Measurements from ENCODE around the gene FBXW10B.
"Not testable (repeated sequence)": the region's sequence is repeated elsewhere in the genome, so short reads cannot be mapped to it uniquely, and the experiment has no call there.

Gene FBXW10B
- 0.35 to 0.97 (median 0.52) reads per million in 3 donors for total RNA-seq

GRCh38 chr17:15619331-15620058, at the start of gene FBXW10B:
Gene FBXW10B (minus strand): TSS chr17:15619704. CDS start chr17:15619512, 192 bp downstream.
- H3K27me3 ChIP-seq (replicated peaks; ENCODE audit: control insufficient read depth, insufficient read depth, low read length, poor library complexity, severe bottlenecking); DNase-seq; H3K27ac ChIP-seq (ENCODE audit: insufficient read depth, low read length, poor library complexity, severe bottlenecking); H3K9me3 ChIP-seq (ENCODE audit: control insufficient read depth, low read length); H3K36me3 ChIP-seq (ENCODE audit: control insufficient read depth, insufficient read depth, low read length); H3K4me1 ChIP-seq (ENCODE audit: control insufficient read depth, insufficient read depth, low read length, poor library complexity, severe bottlenecking); H3K4me3 ChIP-seq (ENCODE audit: insufficient read depth, low read depth, low read length, poor library complexity, severe bottlenecking): not testable (repeated sequence)

DNA sequence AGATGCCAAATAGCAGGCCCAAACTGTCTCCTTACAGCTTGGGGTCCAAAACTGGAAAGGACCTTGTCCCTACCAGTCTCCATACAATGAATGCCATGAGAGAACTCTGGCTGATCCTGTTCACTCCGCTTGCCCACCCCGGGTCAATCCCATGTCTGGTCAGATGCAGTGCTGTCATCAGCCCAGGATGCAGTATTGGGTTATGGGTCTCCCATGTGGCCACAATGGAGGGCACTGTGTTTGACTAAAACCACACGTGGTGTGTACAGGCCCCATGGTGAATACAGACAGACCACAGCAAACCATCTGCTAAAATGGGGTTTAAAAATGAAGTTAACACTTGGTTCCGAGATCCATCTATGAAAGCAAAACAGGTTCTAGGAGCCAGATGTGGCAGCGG, 44.2 kb upstream of the FBXW10B start:
- no peak for DNase-seq
- no peaks in the 10 kb centered on the region for H3K4me1 ChIP-seq (ENCODE audit: control insufficient read depth, insufficient read depth, low read length, poor library complexity, severe bottlenecking)
- H3K36me3 ChIP-seq (ENCODE audit: control insufficient read depth, insufficient read depth, low read length), result no peaks in the 10 kb centered on the region
- H3K4me3 ChIP-seq (ENCODE audit: insufficient read depth, low read depth, low read length, poor library complexity, severe bottlenecking), result no peak overlapping the region
- no peaks in the 10 kb centered on the region for H3K27me3 ChIP-seq (replicated peaks; ENCODE audit: control insufficient read depth, insufficient read depth, low read length, poor library complexity, severe bottlenecking)
- no peaks in the 10 kb centered on the region for H3K9me3 ChIP-seq (ENCODE audit: control insufficient read depth, low read length)
- H3K27ac ChIP-seq (ENCODE audit: insufficient read depth, low read length, poor library complexity, severe bottlenecking), result no peak overlapping the region

GRCh38 chr17:15663176-15663575, 43.7 kb upstream of the FBXW10B start:
- Histone ChIP-seq H3K27me3 (replicated peaks; ENCODE audit: control insufficient read depth, insufficient read depth, low read length, poor library complexity, severe bottlenecking) (no peaks in the 10 kb centered on the region), H3K4me3 (ENCODE audit: insufficient read depth, low read depth, low read length, poor library complexity, severe bottlenecking) (no peak overlapping the region), H3K9me3 (ENCODE audit: control insufficient read depth, low read length) (no peaks in the 10 kb centered on the region), H3K36me3 (ENCODE audit: control insufficient read depth, insufficient read depth, low read length) (no peaks in the 10 kb centered on the region), H3K4me1 (ENCODE audit: control insufficient read depth, insufficient read depth, low read length, poor library complexity, severe bottlenecking) (no peaks in the 10 kb centered on the region), H3K27ac (ENCODE audit: insufficient read depth, low read length, poor library complexity, severe bottlenecking) (no peak overlapping the region)
- no peak for DNase-seq

GRCh38 chr17:15662681-15663080, 43.2 kb upstream of the FBXW10B start:
- no peaks in the 10 kb centered on the region for H3K4me1 ChIP-seq (ENCODE audit: control insufficient read depth, insufficient read depth, low read length, poor library complexity, severe bottlenecking)
- H3K4me3 ChIP-seq (ENCODE audit: insufficient read depth, low read depth, low read length, poor library complexity, severe bottlenecking), result no peak overlapping the region
- no peaks in the 10 kb centered on the region for H3K9me3 ChIP-seq (ENCODE audit: control insufficient read depth, low read length)
- H3K27ac ChIP-seq (ENCODE audit: insufficient read depth, low read length, poor library complexity, severe bottlenecking), result no peak overlapping the region
- no peaks in the 10 kb centered on the region for H3K27me3 ChIP-seq (replicated peaks; ENCODE audit: control insufficient read depth, insufficient read depth, low read length, poor library complexity, severe bottlenecking)
- H3K36me3 ChIP-seq (ENCODE audit: control insufficient read depth, insufficient read depth, low read length), result no peaks in the 10 kb centered on the region
- no peak for DNase-seq

DNA sequence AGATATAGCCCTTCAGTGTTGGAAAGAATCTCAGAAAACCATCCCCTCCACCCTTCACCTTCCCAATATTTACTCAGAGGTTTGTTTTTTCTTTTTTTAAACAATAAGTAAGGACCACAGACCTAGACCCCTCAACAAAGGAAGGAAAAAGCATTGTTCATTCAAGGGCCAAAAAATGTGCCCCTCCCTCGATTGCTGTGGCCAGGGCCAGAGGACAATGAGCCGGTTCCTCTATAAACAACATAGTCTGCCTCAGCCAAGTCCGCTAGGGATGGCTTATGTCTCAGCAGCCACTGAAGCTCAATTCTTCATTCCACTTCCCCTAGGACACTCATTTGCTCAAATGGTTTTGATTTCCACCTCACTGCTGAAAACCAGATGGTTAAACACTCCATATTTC, 40.6 kb upstream of the FBXW10B start:
- DNase-seq, result no peak
- Histone ChIP-seq H3K4me1 (ENCODE audit: control insufficient read depth, insufficient read depth, low read length, poor library complexity, severe bottlenecking) (no peaks in the 10 kb centered on the region), H3K36me3 (ENCODE audit: control insufficient read depth, insufficient read depth, low read length) (no peaks in the 10 kb centered on the region), H3K4me3 (ENCODE audit: insufficient read depth, low read depth, low read length, poor library complexity, severe bottlenecking) (no peak overlapping the region), H3K27ac (ENCODE audit: insufficient read depth, low read length, poor library complexity, severe bottlenecking) (no peak overlapping the region), H3K27me3 (replicated peaks; ENCODE audit: control insufficient read depth, insufficient read depth, low read length, poor library complexity, severe bottlenecking) (no peaks in the 10 kb centered on the region), H3K9me3 (ENCODE audit: control insufficient read depth, low read length) (no peaks in the 10 kb centered on the region)

GRCh38 chr17:15659663-15660062, 40.2 kb upstream of the FBXW10B start:
- no peaks in the 10 kb centered on the region for H3K27me3 ChIP-seq (replicated peaks; ENCODE audit: control insufficient read depth, insufficient read depth, low read length, poor library complexity, severe bottlenecking)
- DNase-seq, result no peak
- no peak overlapping the region for H3K27ac ChIP-seq (ENCODE audit: insufficient read depth, low read length, poor library complexity, severe bottlenecking)
- no peaks in the 10 kb centered on the region for H3K36me3 ChIP-seq (ENCODE audit: control insufficient read depth, insufficient read depth, low read length)
- no peaks in the 10 kb centered on the region for H3K9me3 ChIP-seq (ENCODE audit: control insufficient read depth, low read length)
- H3K4me1 ChIP-seq (ENCODE audit: control insufficient read depth, insufficient read depth, low read length, poor library complexity, severe bottlenecking), result no peaks in the 10 kb centered on the region
- H3K4me3 ChIP-seq (ENCODE audit: insufficient read depth, low read depth, low read length, poor library complexity, severe bottlenecking), result no peak overlapping the region

GRCh38 chr17:15659236-15659635, 39.7 kb upstream of the FBXW10B start:
- Histone ChIP-seq H3K4me1 (ENCODE audit: control insufficient read depth, insufficient read depth, low read length, poor library complexity, severe bottlenecking) (no peaks in the 10 kb centered on the region), H3K36me3 (ENCODE audit: control insufficient read depth, insufficient read depth, low read length) (no peaks in the 10 kb centered on the region), H3K9me3 (ENCODE audit: control insufficient read depth, low read length) (no peaks in the 10 kb centered on the region), H3K27ac (ENCODE audit: insufficient read depth, low read length, poor library complexity, severe bottlenecking) (no peak overlapping the region), H3K27me3 (replicated peaks; ENCODE audit: control insufficient read depth, insufficient read depth, low read length, poor library complexity, severe bottlenecking) (no peaks in the 10 kb centered on the region), H3K4me3 (ENCODE audit: insufficient read depth, low read depth, low read length, poor library complexity, severe bottlenecking) (no peak overlapping the region)
- DNase-seq, result no peak

- Histone ChIP-seq H3K36me3 (ENCODE audit: control insufficient read depth, insufficient read depth, low read length) (no peaks in the 10 kb centered on the region), H3K9me3 (ENCODE audit: control insufficient read depth, low read length) (no peaks in the 10 kb centered on the region), H3K4me3 (ENCODE audit: insufficient read depth, low read depth, low read length, poor library complexity, severe bottlenecking) (no peak overlapping the region), H3K27ac (ENCODE audit: insufficient read depth, low read length, poor library complexity, severe bottlenecking) (no peak overlapping the region), H3K27me3 (replicated peaks; ENCODE audit: control insufficient read depth, insufficient read depth, low read length, poor library complexity, severe bottlenecking) (no peaks in the 10 kb centered on the region), H3K4me1 (ENCODE audit: control insufficient read depth, insufficient read depth, low read length, poor library complexity, severe bottlenecking) (no peaks in the 10 kb centered on the region)
- DNase-seq, result no peak
These were observed 38.8 kb upstream of the FBXW10B start for GRCh38 chr17:15658296-15658695.

DNA sequence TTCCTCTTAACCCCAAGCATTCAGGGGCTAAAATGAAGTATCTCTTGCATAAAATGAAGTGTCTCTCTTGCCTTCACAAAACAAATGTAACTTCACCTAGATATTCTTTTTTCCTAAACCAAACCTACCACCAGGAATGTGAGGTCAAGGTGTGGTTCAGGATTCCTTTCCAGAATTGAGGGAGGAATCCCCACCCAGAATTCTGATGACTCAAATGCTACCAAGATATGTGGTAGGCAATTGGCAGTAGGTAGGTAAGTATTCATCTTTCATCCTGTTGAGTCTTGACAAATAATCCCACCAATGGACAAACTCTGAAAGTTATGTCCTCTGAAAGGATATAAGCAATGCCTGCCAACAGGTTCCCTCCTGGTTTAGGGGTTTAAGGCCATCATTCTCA, 38.4 kb upstream of the FBXW10B start:
- H3K36me3 ChIP-seq (ENCODE audit: control insufficient read depth, insufficient read depth, low read length), result no peaks in the 10 kb centered on the region
- no peaks in the 10 kb centered on the region for H3K4me1 ChIP-seq (ENCODE audit: control insufficient read depth, insufficient read depth, low read length, poor library complexity, severe bottlenecking)
- no peak for DNase-seq
- no peaks in the 10 kb centered on the region for H3K27me3 ChIP-seq (replicated peaks; ENCODE audit: control insufficient read depth, insufficient read depth, low read length, poor library complexity, severe bottlenecking)
- no peaks in the 10 kb centered on the region for H3K9me3 ChIP-seq (ENCODE audit: control insufficient read depth, low read length)
- no peak overlapping the region for H3K4me3 ChIP-seq (ENCODE audit: insufficient read depth, low read depth, low read length, poor library complexity, severe bottlenecking)
- no peak overlapping the region for H3K27ac ChIP-seq (ENCODE audit: insufficient read depth, low read length, poor library complexity, severe bottlenecking)

DNA sequence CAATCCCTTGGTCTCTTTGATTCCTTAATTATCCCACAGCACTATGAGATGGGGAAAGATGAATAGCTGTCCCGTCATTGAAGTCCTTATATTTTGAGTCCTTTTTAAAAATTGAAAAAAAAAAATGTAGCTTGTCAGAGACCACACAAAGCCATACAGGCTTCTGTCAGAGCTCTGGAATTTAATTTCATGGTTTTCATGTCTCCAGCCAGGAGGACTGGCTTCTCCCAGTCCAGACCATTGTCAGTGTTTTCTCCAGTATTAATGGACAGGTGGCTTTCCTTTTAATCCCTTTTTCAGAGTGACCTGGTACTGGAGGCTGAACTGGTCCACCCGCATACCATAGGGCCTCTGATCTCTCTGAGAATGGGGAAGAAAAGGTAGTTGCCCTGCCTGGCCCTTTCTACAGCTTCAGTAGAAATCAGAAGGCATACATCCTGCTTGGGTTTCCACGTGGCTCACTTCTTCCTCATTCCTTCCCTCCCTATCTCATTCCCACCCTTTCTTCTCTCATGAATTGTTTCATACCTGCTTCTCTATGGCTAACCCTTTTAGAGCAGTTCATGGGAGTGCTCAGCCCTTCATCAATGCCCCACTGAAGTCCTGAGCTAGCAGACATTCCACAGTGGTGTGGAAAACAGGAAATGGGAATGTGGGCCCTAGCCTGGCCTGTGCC, 35.5 kb upstream of the FBXW10B start:
- Histone ChIP-seq H3K4me3 (ENCODE audit: insufficient read depth, low read depth, low read length, poor library complexity, severe bottlenecking) (no peak overlapping the region), H3K27ac (ENCODE audit: insufficient read depth, low read length, poor library complexity, severe bottlenecking) (no peak overlapping the region), H3K9me3 (ENCODE audit: control insufficient read depth, low read length) (no peaks in the 10 kb centered on the region), H3K27me3 (replicated peaks; ENCODE audit: control insufficient read depth, insufficient read depth, low read length, poor library complexity, severe bottlenecking) (no peaks in the 10 kb centered on the region), H3K4me1 (ENCODE audit: control insufficient read depth, insufficient read depth, low read length, poor library complexity, severe bottlenecking) (peaks cover 5% of the 10 kb centered on the region), H3K36me3 (ENCODE audit: control insufficient read depth, insufficient read depth, low read length) (no peaks in the 10 kb centered on the region)
- DNase-seq, result no peak
